GM12878 (cell line): ENCODE data around the gene ZNF625. TPM values are rescaled to one million over a fixed set of nuclear protein-coding genes. Genes with fewer than 3 reads are reported as not detected.

ENCODE experiments used
- CBFB ChIP-seq: IDR thresholded peaks from 2 replicates; pipeline ENCODE4 v1.6.1; 2016; ENCODE audit warnings: antibody characterized with exemption, low read depth
- CHD1 ChIP-seq: IDR thresholded peaks from 2 replicates; pipeline ENCODE4 v1.6.1; 2012; ENCODE audit warnings: low read depth, low read length, improper control_type of control experiment
- ESRRA ChIP-seq: IDR thresholded peaks from 2 replicates; pipeline ENCODE4 v1.6.1; 2012; ENCODE audit warnings: mild to moderate bottlenecking, low read length, improper control_type of control experiment
- GATAD2B ChIP-seq: fragments of 450-650 bp; conservative IDR thresholded peaks from 2 replicates; pipeline ENCODE4 v1.6.1; 2017; ENCODE audit warnings: low read depth, mild to moderate bottlenecking, moderate library complexity
- HDAC2 ChIP-seq: fragments of 200-600 bp; sonication (generic); IDR thresholded peaks from 2 replicates; pipeline ENCODE4 v1.6.1; 2017
- KLF5 ChIP-seq: fragments of 450-650 bp; IDR thresholded peaks from 2 replicates; pipeline ENCODE4 v1.6.1; 2014; ENCODE audit warnings: mild to moderate bottlenecking; ENCODE audit not compliant: partially characterized antibody
- NBN ChIP-seq: fragments of 450-650 bp; IDR thresholded peaks from 2 replicates; pipeline ENCODE4 v1.6.1; 2016
- NR2F1 ChIP-seq: fragments of 450-650 bp; conservative IDR thresholded peaks from 2 replicates; pipeline ENCODE4 v1.6.1; 2017; ENCODE audit warnings: mild to moderate bottlenecking
- POLR2AphosphoS5 ChIP-seq: IDR thresholded peaks from 2 replicates; pipeline ENCODE4 v1.6.1; 2011; ENCODE audit warnings: mild to moderate bottlenecking, low read length, inconsistent platforms
- RELA ChIP-seq: fragments of 450-650 bp; IDR thresholded peaks from 2 replicates; pipeline ENCODE4 v1.8.0; 2014; ENCODE audit warnings: borderline replicate concordance; ENCODE audit not compliant: partially characterized antibody
- SP1 ChIP-seq: IDR thresholded peaks from one replicate; pipeline ENCODE4 v1.6.1; 2011; ENCODE audit warnings: low read depth, low read length
- STAT1 ChIP-seq: fragments of 450-650 bp; conservative IDR thresholded peaks from 2 replicates; pipeline ENCODE4 v1.6.1; 2014; ENCODE audit warnings: antibody characterized with exemption, mild to moderate bottlenecking
- polyA plus RNA-seq, 11 experiments: library from polyadenylated mRNA; depleted of rRNA in 4 of 11; unstranded in 6 of 11; stranded (reverse) in 5 of 11; fragments of >200 nt; fragmentation: Nextera tagmentation in 4 of 11; fragmentation: Illumina TruSeq in 1 of 11; extraction: Ambion mirVana in 4 of 11; extraction: Trizol in 1 of 11; gene quantifications; 1 replicate in 1 of 11; 2 replicates in 10 of 11; pipeline versions ENCODE4 v1.2.1 to v1.2.3, GENCODE V29; 2011 to 2016; ENCODE audit warnings: inconsistent platforms in 2 of 11, missing spikeins in 2 of 11, low read depth in 1 of 11
- total RNA-seq, 4 experiments: library from RNA; depleted of rRNA in 3 of 4; stranded (reverse); fragments of >200 nt in 3 of 4; fragmentation: Illumina TruSeq in 1 of 4; extraction: Trizol in 1 of 4; gene quantifications; 2 replicates each; pipeline versions ENCODE4 v1.2.1 to v1.2.3, GENCODE V29; 2013 to 2021
- TF ChIP-seq, protein P1 (sequence below): fragments of 450-650 bp; formaldehyde crosslinking; IDR thresholded peaks from 2 replicates; pipeline ENCODE4 v1.4.0; 2022; ENCODE audit warnings: mild to moderate bottlenecking, moderate library complexity
- TF ChIP-seq, protein P2 (sequence below): fragments of 450-650 bp; IDR thresholded peaks from 2 replicates; pipeline ENCODE4 v1.6.1; 2017; ENCODE audit warnings: mild to moderate bottlenecking, moderate library complexity
- TF ChIP-seq, protein P3 (sequence below): IDR thresholded peaks from 2 replicates; pipeline ENCODE4 v1.6.1; 2012; ENCODE audit warnings: low read depth, low read length, improper control_type of control experiment

The ZNF625 gene
- total and polyA plus RNA-seq, 10 of the 15 experiments (the other 5 are each of a cell fraction or from before 2014, with no cell fraction given): 0.52 to 5.0 (median 1.3) TPM

DNA sequence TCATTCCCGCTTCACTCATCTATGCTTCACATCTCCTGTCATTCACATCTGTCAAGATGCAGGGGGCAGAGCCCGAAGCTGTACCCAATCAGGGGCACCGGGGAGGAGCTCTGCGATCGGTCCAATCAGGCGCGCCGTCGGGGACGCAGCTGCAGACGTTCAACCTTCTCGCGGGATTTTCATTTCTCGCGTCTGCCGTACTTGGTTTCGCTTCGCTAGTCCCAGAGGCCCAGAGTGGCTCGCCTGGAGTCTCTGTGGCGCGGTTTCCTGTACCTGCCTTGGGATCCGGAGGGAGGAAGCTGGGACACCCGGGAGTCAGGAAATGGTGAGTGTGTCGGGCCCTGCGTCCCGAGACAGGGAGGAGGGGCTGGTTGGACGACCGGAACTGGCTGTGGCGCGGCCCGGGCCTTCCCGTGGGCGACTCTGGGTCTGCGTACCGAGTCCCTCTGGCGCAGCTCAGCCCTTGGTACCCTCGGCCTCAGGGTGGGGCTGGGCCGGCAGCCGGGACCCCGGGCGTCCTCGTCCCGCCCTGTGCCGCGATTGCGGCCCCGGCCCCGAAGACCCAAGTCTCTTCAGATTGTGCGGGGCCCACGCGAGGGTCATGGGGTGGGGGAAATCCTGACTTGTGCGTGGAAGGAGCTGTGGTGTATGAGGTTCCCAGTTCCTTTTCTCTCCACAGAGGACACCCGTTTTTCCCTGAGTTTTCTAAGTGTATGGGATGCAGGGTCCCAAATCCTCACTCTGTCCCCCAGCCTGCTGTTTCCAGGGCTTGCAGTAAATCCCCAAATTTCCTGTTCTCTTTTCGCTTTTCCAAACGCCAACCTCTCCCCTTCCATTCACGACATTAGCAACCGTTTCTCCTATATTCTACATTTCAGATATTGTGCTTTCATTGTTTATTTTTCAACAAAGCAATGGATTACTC, 6.6 kb upstream of the ZNF625 start, which contains the start of gene ZNF136 (continued):
- TF ChIP-seq, protein P1, sequence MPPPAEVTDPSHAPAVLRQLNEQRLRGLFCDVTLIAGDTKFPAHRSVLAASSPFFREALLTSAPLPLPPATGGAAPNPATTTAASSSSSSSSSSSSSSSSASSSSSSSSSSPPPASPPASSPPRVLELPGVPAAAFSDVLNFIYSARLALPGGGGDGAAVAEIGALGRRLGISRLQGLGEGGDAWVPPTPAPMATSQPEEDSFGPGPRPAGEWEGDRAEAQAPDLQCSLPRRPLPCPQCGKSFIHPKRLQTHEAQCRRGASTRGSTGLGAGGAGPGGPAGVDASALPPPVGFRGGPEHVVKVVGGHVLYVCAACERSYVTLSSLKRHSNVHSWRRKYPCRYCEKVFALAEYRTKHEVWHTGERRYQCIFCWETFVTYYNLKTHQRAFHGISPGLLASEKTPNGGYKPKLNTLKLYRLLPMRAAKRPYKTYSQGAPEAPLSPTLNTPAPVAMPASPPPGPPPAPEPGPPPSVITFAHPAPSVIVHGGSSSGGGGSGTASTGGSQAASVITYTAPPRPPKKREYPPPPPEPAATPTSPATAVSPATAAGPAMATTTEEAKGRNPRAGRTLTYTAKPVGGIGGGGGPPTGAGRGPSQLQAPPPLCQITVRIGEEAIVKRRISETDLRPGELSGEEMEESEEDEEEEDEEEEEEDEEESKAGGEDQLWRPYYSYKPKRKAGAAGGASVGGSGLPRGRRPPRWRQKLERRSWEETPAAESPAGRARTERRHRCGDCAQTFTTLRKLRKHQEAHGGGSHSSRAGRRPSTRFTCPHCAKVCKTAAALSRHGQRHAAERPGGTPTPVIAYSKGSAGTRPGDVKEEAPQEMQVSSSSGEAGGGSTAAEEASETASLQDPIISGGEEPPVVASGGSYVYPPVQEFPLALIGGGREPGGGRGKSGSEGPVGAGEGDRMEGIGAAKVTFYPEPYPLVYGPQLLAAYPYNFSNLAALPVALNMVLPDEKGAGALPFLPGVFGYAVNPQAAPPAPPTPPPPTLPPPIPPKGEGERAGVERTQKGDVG (CRISPR knock-in tag): no peak
- peak; percentile 49 for TF ChIP-seq RELA
- peak; percentile 31 for TF ChIP-seq SP1
- TF ChIP-seq, protein P2, sequence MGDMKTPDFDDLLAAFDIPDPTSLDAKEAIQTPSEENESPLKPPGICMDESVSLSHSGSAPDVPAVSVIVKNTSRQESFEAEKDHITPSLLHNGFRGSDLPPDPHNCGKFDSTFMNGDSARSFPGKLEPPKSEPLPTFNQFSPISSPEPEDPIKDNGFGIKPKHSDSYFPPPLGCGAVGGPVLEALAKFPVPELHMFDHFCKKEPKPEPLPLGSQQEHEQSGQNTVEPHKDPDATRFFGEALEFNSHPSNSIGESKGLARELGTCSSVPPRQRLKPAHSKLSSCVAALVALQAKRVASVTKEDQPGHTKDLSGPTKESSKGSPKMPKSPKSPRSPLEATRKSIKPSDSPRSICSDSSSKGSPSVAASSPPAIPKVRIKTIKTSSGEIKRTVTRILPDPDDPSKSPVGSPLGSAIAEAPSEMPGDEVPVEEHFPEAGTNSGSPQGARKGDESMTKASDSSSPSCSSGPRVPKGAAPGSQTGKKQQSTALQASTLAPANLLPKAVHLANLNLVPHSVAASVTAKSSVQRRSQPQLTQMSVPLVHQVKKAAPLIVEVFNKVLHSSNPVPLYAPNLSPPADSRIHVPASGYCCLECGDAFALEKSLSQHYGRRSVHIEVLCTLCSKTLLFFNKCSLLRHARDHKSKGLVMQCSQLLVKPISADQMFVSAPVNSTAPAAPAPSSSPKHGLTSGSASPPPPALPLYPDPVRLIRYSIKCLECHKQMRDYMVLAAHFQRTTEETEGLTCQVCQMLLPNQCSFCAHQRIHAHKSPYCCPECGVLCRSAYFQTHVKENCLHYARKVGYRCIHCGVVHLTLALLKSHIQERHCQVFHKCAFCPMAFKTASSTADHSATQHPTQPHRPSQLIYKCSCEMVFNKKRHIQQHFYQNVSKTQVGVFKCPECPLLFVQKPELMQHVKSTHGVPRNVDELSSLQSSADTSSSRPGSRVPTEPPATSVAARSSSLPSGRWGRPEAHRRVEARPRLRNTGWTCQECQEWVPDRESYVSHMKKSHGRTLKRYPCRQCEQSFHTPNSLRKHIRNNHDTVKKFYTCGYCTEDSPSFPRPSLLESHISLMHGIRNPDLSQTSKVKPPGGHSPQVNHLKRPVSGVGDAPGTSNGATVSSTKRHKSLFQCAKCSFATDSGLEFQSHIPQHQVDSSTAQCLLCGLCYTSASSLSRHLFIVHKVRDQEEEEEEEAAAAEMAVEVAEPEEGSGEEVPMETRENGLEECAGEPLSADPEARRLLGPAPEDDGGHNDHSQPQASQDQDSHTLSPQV: no peak
- TF ChIP-seq STAT1: no peak
- peak; percentile 87 for TF ChIP-seq GATAD2B
- no peak for TF ChIP-seq HDAC2
- no peak for TF ChIP-seq ESRRA
- peak; percentile 77 for TF ChIP-seq CBFB
- TF ChIP-seq POLR2AphosphoS5: peak; percentile 94
- TF ChIP-seq CHD1: no peak
- no peak; the same call in 1 of the 2 replicates for TF ChIP-seq NR2F1
- TF ChIP-seq, protein P3, sequence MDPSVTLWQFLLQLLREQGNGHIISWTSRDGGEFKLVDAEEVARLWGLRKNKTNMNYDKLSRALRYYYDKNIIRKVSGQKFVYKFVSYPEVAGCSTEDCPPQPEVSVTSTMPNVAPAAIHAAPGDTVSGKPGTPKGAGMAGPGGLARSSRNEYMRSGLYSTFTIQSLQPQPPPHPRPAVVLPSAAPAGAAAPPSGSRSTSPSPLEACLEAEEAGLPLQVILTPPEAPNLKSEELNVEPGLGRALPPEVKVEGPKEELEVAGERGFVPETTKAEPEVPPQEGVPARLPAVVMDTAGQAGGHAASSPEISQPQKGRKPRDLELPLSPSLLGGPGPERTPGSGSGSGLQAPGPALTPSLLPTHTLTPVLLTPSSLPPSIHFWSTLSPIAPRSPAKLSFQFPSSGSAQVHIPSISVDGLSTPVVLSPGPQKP: 0 out of 2 replicates have a peak, but pooled peaks have one; percentile 30
- TF ChIP-seq NBN: peak; percentile 65; the same call in 1 of the 2 replicates
- no peak for TF ChIP-seq KLF5
